IMR-90 (cell line): ENCODE results near the gene MYCBP2. TPM values are rescaled to one million over a fixed set of nuclear protein-coding genes. Genes with fewer than 3 reads are reported as not detected.

ENCODE experiments used
- ATAC-seq: fragments of 200-7000 bp; cut with Tn5 transposase; 2 replicates; pipeline ENCODE4 v1.9.1; 2020; ENCODE audit warnings: low read depth, mild to moderate bottlenecking, moderate library complexity
- BruUV-seq: library from RNA; stranded (reverse); fragments of 400-500 nt; replicated peaks from 2 replicates; lab custom pipeline; 2021; lab: Mats Ljungman, UMichigan
- CTCF ChIA-PET: fragments of 300-600 bp; formaldehyde crosslinking; extraction: SDS; loops from one replicate; lab custom pipeline; 2021; ENCODE audit warnings: antibody characterized with exemption; lab: Yijun Ruan, JAX
- POLR2A ChIA-PET: fragments of 300-600 bp; sonication (Branson Sonifier 250); formaldehyde crosslinking; loops from one replicate; lab custom pipeline; 2022; ENCODE audit warnings: antibody characterized with exemption; ENCODE audit not compliant: unreplicated experiment; lab: Charles Lee
- DNase-seq: peaks from one replicate; pipeline ENCODE4 v3.0.0; 2013
- H2AFZ ChIP-seq: replicated peaks from 2 replicates; pipeline ENCODE3; 2013; ENCODE audit warnings: low read length, mild to moderate bottlenecking; ENCODE audit not compliant: poor library complexity
- H2AK5ac ChIP-seq: 2 replicates; pipeline ENCODE4 v1.6.1; 2013; ENCODE audit warnings: low read depth, low read length, inconsistent platforms
- H2AK9ac ChIP-seq: replicated peaks from 2 replicates; pipeline ENCODE3; 2013; ENCODE audit warnings: mild to moderate bottlenecking, low read depth, low read length, moderate library complexity; ENCODE audit not compliant: poor library complexity
- H2BK120ac ChIP-seq: 2 replicates; pipeline ENCODE4 v1.6.1; 2013; ENCODE audit warnings: low read depth, low read length, inconsistent platforms
- H2BK15ac ChIP-seq: 3 replicates; pipeline ENCODE4 v1.6.1; 2013; ENCODE audit warnings: low read depth, low read length, inconsistent platforms
- H2BK20ac ChIP-seq: 2 replicates; pipeline ENCODE4 v1.6.1; 2013; ENCODE audit warnings: low read depth, mild to moderate bottlenecking, inconsistent platforms, low read length, moderate library complexity
- H2BK5ac ChIP-seq: 2 replicates; pipeline ENCODE4 v1.6.1; 2013; ENCODE audit warnings: mild to moderate bottlenecking, low read depth, low read length, inconsistent platforms; ENCODE audit not compliant: poor library complexity, severe bottlenecking
- H3K14ac ChIP-seq: replicated peaks from 2 replicates; pipeline ENCODE4 v1.6.1; 2013; ENCODE audit warnings: low read depth, low read length, inconsistent platforms
- H3K18ac ChIP-seq: 2 replicates; pipeline ENCODE4 v1.6.1; 2013; ENCODE audit warnings: low read depth, low read length, control low read depth
- H3K23ac ChIP-seq: 2 replicates; pipeline ENCODE4 v1.6.1; 2013; ENCODE audit warnings: low read depth, low read length, inconsistent platforms
- H3K27ac ChIP-seq: 2 replicates; pipeline ENCODE4 v1.5.1; 2013; ENCODE audit warnings: mild to moderate bottlenecking, control low read depth, low read length; ENCODE audit not compliant: insufficient read depth
- H3K27me3 ChIP-seq: 2 replicates; pipeline ENCODE4 v1.6.1; 2013; ENCODE audit warnings: low read length; ENCODE audit not compliant: control insufficient read depth, insufficient read depth
- H3K36me3 ChIP-seq: 2 replicates; pipeline ENCODE4 v1.6.1; 2013; ENCODE audit warnings: low read length, mixed read lengths; ENCODE audit not compliant: control insufficient read depth, insufficient read depth
- H3K4ac ChIP-seq: 2 replicates; pipeline ENCODE4 v1.6.1; 2013; ENCODE audit warnings: low read depth, low read length, inconsistent platforms
- H3K4me1 ChIP-seq: 2 replicates; pipeline ENCODE4 v1.6.1; 2013; ENCODE audit warnings: low read length, mixed read lengths; ENCODE audit not compliant: control insufficient read depth, insufficient read depth
- H3K4me2 ChIP-seq: 2 replicates; pipeline ENCODE4 v1.6.1; 2013; ENCODE audit warnings: low read depth, mild to moderate bottlenecking, control low read depth, low read length, moderate library complexity
- H3K4me3 ChIP-seq: 2 replicates; pipeline ENCODE4 v1.5.1; 2013; ENCODE audit warnings: low read depth, mild to moderate bottlenecking, control low read depth, low read length, moderate library complexity; ENCODE audit not compliant: insufficient read depth
- H3K56ac ChIP-seq: 2 replicates; pipeline ENCODE4 v1.6.1; 2013; ENCODE audit warnings: low read length, inconsistent platforms; ENCODE audit not compliant: insufficient read depth; ENCODE audit errors: extremely low read depth
- H3K79me1 ChIP-seq, 2 experiments: 2 replicates each; pipeline ENCODE4 v1.6.1; 2013; ENCODE audit warnings: low read length in 2 of 2, inconsistent platforms in 1 of 2, low read depth in 1 of 2
- H3K9ac ChIP-seq: 2 replicates; pipeline ENCODE4 v1.6.1; 2013; ENCODE audit warnings: low read depth, low read length, control low read depth
- H3K9me1 ChIP-seq: 2 replicates; pipeline ENCODE4 v1.6.1; 2013; ENCODE audit warnings: low read length, inconsistent platforms; ENCODE audit not compliant: insufficient read depth
- H3K9me3 ChIP-seq: 2 replicates; pipeline ENCODE4 v1.6.1; 2013; ENCODE audit warnings: low read length; ENCODE audit not compliant: control insufficient read depth, insufficient read depth
- H4K20me1 ChIP-seq: 2 replicates; pipeline ENCODE4 v1.6.1; 2013; ENCODE audit warnings: low read length, inconsistent platforms; ENCODE audit not compliant: insufficient read depth
- H4K5ac ChIP-seq: 2 replicates; pipeline ENCODE4 v1.6.1; 2013; ENCODE audit warnings: mild to moderate bottlenecking, low read depth, low read length, control low read depth
- H4K8ac ChIP-seq, 2 experiments: 2 replicates each; pipeline ENCODE4 v1.6.1; 2013; ENCODE audit warnings: low read depth in 2 of 2, low read length in 2 of 2, control low read depth in 1 of 2, inconsistent platforms in 1 of 2
- H4K91ac ChIP-seq: 2 replicates; pipeline ENCODE4 v1.6.1; 2013; ENCODE audit warnings: low read depth, low read length, inconsistent platforms; ENCODE audit not compliant: insufficient read depth
- CEBPB ChIP-seq: IDR thresholded peaks from 2 replicates; pipeline ENCODE4 v1.6.1; 2012; ENCODE audit warnings: low read depth, low read length, improper control_type of control experiment
- POLR2A ChIP-seq: IDR thresholded peaks from 2 replicates; pipeline ENCODE4 v1.6.1; 2012; ENCODE audit warnings: mild to moderate bottlenecking, low read depth, low read length
- SMC3 ChIP-seq: fragments of 150-350 bp; IDR thresholded peaks from 2 replicates; pipeline ENCODE4 v1.6.1; 2016; ENCODE audit warnings: low read depth, mild to moderate bottlenecking, antibody characterized with exemption, low read length, moderate library complexity
- WGBS, 2 experiments: methylation state at CpG; one replicate each; pipeline versions ENCODE4 v1.1.5 to v1.1.7; 2013; ENCODE audit warnings: missing lambda C conversion rate in 2 of 2; ENCODE audit not compliant: insufficient read length in 1 of 2; ENCODE audit errors: extremely low coverage in 2 of 2; 5-methylcytosine and 5-hydroxymethylcytosine counted together
- dilution Hi-C: fragments of 300-500 bp; cut with HindIII; formaldehyde crosslinking; loops from one replicate; pipeline ENCODE4 v1.14.3; 2018; ENCODE audit warnings: low sequenced_read_pairs; ENCODE audit not compliant: unreplicated experiment
- in situ Hi-C: fragments of 300-500 bp; cut with MboI; formaldehyde crosslinking; loops from 3 replicates; pipeline ENCODE4 v1.14.3; 2019; ENCODE audit warnings: low sequenced_read_pairs, inconsistent platforms, mixed read lengths
- intact Hi-C: fragments of 100-400 bp; cut with micrococcal nuclease; formaldehyde crosslinking; loops from 2 replicates; pipeline ENCODE4 v1.10.0; 2022
- polyA plus RNA-seq, 3 experiments: library from polyadenylated mRNA; depleted of rRNA; stranded (reverse); fragments of >200 nt; gene quantifications; 2 replicates each; pipeline ENCODE4 v1.2.3, GENCODE V29; 2012; ENCODE audit warnings: low replicate concordance in 1 of 3
- total RNA-seq: library from RNA; depleted of rRNA; stranded (reverse); fragments of >200 nt; gene quantifications from 2 replicates; pipeline ENCODE4 v1.2.3, GENCODE V29; 2012

The MYCBP2 gene
- total and polyA plus RNA-seq, 2 of the 4 experiments (the other 2 are of a cell fraction) = 20.1 to 43.2 TPM

DNA sequence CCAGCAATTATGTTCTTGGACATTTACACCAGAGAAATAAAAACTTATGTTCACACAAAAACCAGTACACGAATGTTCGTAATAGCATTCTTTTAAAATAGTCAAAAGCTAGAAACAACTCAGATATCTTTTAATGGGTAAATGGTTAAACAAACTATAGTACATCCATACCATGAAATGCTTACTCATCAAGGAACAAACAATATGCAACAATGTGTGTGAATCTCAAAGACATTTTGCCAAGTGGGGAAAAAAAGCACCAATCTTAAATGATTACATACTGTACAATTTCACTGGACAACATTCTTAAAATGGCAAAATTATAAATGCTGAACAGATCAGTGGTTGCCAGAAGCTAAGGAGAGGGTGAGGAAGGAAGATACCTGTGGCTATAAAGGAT is 36.6 kb downstream of the MYCBP2 start:
- Histone ChIP-seq H2AFZ (no peak overlapping the region), H4K5ac (no peak overlapping the region), H3K4ac (no peak overlapping the region), H2BK15ac (no peak overlapping the region), H3K18ac (no peak overlapping the region), H3K9me3 (peaks cover 2% of the 10 kb centered on the region; the same call in 1 of the 2 replicates), H2BK20ac (no peak overlapping the region), H2AK5ac (no peak overlapping the region), H3K9ac (no peak overlapping the region), H3K27me3 (no peaks in the 10 kb centered on the region), H3K56ac (no peak overlapping the region), H3K4me3 (no peak overlapping the region), H4K8ac (no peak overlapping the region; a peak in 1 of 4 replicates), H3K4me2 (no peak overlapping the region), H4K20me1 (no peaks in the 10 kb centered on the region), H3K14ac (no peak overlapping the region), H3K9me1 (no peaks in the 10 kb centered on the region), H3K36me3 (peaks cover 14% of the 10 kb centered on the region), H2BK120ac (no peak overlapping the region), H4K91ac (no peak overlapping the region), H3K23ac (no peak overlapping the region), H3K27ac (no peak overlapping the region), H2AK9ac (no peak overlapping the region), H3K79me1 (peaks cover 8 to 10% of the 10 kb centered on the region in 2 experiments), H3K4me1 (no peaks in the 10 kb centered on the region), H2BK5ac (no peak overlapping the region)
- ATAC-seq (no peak), DNase-seq (no peak)
- dilution Hi-C loops (no loop called here), in situ Hi-C loops (no loop called here), intact Hi-C loops (no loop called here)
- POLR2A ChIA-PET = no interaction called here
- BruUV-seq = no TSS peak
- TF ChIP-seq SMC3 (no peak), CEBPB (no peak), POLR2A (no peak)
- WGBS, 2 experiments = no CpG with 5 or more reads among the region's 2 CpGs
- CTCF ChIA-PET = no interaction called here
